AG04450 (cell line): ENCODE measurements around the gene DNAJC9. TPM values are rescaled to one million over a fixed set of nuclear protein-coding genes. Genes with fewer than 3 reads are reported as not detected.

ENCODE experiments used
- CTCF ChIA-PET: fragments of 300-600, 350-600 bp; formaldehyde crosslinking; extraction: SDS; loops from one replicate; lab custom pipeline; 2022; ENCODE audit warnings: antibody characterized with exemption, inconsistent platforms; lab: Charles Lee
- POLR2A ChIA-PET: fragments of 350-600 bp; formaldehyde crosslinking; extraction: SDS; loops from one replicate; lab custom pipeline; 2021; ENCODE audit warnings: antibody characterized with exemption, inconsistent platforms; lab: Yijun Ruan, JAX
- DNase-seq: peaks from one replicate; pipeline ENCODE4 v3.0.0-alpha.2; 2011; ENCODE audit warnings: low read depth, low spot score
- H3K27ac ChIP-seq: one replicate; pipeline ENCODE4 v1.5.1; 2012; ENCODE audit warnings: low read depth, low read length, control low read depth
- H3K27me3 ChIP-seq: one replicate; pipeline ENCODE4 v1.6.0; 2012; ENCODE audit warnings: low read length; ENCODE audit not compliant: control insufficient read depth, insufficient read depth
- H3K4me3 ChIP-seq: 2 replicates; pipeline ENCODE4 v1.5.1; 2011; ENCODE audit warnings: mild to moderate bottlenecking, low read depth, low read length, control low read depth
- H3K9me3 ChIP-seq: 2 replicates; pipeline ENCODE4 v1.5.1; 2012; ENCODE audit warnings: low read length; ENCODE audit not compliant: control insufficient read depth, insufficient read depth
- polyA plus RNA-seq: library from polyadenylated mRNA; depleted of rRNA; stranded (reverse); fragments of >200 nt; gene quantifications from 2 replicates; pipeline ENCODE4 v1.2.3, GENCODE V29; 2011
- TF ChIP-seq, protein P1 (sequence below): IDR thresholded peaks from 2 replicates; pipeline ENCODE4 v1.5.1; 2011; ENCODE audit warnings: low read depth, low read length, control low read depth, inconsistent platforms

DNAJC9 gene
- polyA plus RNA-seq, 1 experiment, result 18.7 TPM

DNA sequence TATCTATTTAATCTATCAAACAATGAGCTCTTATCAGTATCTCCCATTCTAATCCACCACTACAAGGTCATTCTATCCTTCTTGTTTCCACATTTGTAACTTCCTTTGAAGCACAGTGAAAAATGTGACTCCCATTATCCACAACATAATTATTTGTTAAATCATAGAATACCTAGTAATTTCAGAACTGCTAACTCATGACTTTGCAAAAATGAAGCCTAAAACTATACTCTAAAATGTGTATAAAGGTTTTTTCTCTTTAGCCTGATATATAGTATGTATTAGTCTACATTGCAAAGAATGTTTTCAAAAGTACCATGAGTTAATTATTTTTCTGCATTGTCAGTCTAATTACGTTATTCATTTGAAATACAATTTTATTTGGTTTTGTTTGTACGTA is 17.4 kb upstream of the DNAJC9 start:
- POLR2A ChIA-PET, result interaction anchor here (0.7 kb wide), 1 partner anchor 681 kb away, joined by 3 read pairs; no protein-coding TSS in a partner anchor
- no peak overlapping the region for H3K27ac ChIP-seq

DNA sequence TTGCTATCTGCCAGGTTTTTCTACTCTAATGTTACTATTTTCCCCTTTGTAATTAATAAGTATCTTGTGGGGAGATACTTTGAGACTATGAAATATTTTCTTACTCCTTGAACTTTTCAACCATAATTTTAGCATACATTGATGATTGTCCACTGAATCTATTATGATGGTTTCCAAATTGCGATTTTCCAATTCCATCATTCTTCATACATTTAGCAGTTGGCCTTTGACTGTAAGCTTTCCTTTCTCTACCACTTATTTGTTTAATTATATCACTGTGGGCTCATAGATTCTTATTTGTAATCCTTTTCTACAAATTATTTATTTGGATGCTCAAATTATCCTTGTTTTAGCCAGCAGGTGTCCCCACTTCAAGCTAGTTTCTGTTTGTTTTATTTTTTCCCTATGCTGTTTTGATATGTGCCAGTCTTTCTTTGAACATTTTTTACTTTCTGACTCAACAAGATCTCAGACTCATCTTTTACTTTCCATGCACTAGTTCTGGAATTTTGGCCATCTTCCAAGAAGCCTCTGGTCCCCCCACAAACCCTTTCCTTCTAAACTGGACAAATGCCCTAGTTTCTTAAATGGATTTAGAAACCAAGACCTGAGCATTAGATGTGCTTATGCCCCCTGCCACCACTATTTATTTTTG is 16.8 kb upstream of the DNAJC9 start:
- H3K4me3 ChIP-seq, result no peak overlapping the region
- POLR2A ChIA-PET, result no interaction called here
- no peak for DNase-seq
- TF ChIP-seq, protein P1, sequence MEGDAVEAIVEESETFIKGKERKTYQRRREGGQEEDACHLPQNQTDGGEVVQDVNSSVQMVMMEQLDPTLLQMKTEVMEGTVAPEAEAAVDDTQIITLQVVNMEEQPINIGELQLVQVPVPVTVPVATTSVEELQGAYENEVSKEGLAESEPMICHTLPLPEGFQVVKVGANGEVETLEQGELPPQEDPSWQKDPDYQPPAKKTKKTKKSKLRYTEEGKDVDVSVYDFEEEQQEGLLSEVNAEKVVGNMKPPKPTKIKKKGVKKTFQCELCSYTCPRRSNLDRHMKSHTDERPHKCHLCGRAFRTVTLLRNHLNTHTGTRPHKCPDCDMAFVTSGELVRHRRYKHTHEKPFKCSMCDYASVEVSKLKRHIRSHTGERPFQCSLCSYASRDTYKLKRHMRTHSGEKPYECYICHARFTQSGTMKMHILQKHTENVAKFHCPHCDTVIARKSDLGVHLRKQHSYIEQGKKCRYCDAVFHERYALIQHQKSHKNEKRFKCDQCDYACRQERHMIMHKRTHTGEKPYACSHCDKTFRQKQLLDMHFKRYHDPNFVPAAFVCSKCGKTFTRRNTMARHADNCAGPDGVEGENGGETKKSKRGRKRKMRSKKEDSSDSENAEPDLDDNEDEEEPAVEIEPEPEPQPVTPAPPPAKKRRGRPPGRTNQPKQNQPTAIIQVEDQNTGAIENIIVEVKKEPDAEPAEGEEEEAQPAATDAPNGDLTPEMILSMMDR, result peak; percentile 61
- no peaks in the 10 kb centered on the region; the same call in 1 of the 2 replicates for H3K9me3 ChIP-seq
- CTCF ChIA-PET, result interaction anchor here (0.5 to 1.8 kb wide), 10 partner anchors 9 to 263 kb away, joined by 3 to 8 read pairs (median 4); partner anchors contain the start of gene MRPS16
- H3K27ac ChIP-seq, result no peak overlapping the region
- peaks cover 7% of the 10 kb centered on the region for H3K27me3 ChIP-seq

More for the DNA sequence above, 17.4 kb upstream of the DNAJC9 start:
- Histone ChIP-seq H3K27me3 (peaks cover 11% of the 10 kb centered on the region), H3K9me3 (no peaks in the 10 kb centered on the region; the same call in 1 of the 2 replicates), H3K4me3 (no peak overlapping the region)
- CTCF ChIA-PET, result interaction anchor here (0.5 to 1.8 kb wide), 8 partner anchors 8 to 207 kb away, joined by 3 to 8 read pairs (median 5); partner anchors contain the start of gene MRPS16
- no peak for DNase-seq
- TF ChIP-seq, protein P1, result no peak

DNA sequence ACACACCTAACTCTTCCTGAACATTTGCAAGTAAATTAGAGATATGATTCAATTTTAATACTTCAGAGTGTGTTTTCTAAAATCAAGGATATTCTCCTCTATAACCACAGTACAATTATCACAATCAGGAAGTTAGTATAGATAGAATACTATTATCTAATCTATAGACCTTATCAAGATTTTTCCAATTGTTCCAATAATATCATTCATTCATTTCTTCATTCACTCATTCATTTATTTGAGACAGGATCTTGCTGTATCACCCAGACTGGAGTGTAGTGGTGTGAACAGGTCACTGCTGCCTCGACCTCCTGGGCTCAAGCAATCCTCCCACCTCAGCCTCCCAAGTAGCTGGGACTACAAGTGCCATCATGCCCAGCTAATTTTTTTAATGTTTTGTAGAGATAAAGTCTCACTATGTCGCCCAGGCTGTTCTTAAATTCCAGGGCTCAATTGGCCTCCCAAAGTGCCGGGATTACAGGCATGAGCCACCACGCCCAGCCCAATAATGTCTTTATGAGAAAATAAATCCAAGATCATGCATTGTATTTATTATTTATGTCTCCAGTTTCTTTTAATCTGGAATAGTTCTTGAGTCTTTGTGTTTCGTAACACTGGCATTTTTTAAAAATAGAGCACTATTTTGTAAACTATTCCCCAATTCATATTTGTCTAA is 16.0 kb upstream of the DNAJC9 start:
- TF ChIP-seq, protein P1, result no peak
- Histone ChIP-seq H3K27me3 (peaks cover 7% of the 10 kb centered on the region), H3K27ac (no peak overlapping the region), H3K4me3 (no peak overlapping the region), H3K9me3 (no peaks in the 10 kb centered on the region; the same call in 1 of the 2 replicates)
- ChIA-PET CTCF (interaction anchor here (1.0 to 1.8 kb wide), 4 partner anchors 10 to 34 kb away, joined by 3 to 8 read pairs (median 4); partner anchors contain the start of gene MRPS16), POLR2A (no interaction called here)
- DNase-seq, result no peak

DNA sequence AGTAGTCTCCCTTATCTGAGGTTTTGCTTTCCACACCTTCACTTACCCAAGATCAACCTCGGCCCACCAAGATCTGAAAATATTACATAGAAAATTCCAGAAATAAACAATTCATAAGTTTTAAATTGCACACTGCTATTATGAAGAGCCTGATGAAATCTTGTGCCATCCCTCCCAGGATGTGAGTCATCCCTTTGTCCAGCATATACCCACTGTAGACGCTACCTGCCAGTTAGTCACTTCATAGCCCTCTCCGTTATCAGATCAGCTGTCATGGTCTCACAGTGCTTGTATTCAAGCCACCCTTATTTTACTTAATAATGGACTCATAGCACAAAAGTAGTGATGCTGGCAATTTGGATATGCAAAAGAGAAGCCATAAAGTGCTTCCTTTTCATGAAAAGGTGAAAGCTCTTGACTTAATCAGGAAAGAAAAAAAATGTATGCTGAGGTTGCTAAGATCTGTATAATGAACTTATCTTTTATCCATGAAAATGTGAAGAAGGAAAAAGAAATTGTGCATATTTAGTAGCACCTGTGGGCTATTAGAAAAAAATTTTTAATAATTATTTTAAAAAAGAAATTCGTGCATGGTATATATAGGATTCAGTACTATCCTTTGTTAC is 15.2 kb upstream of the DNAJC9 start:
- Histone ChIP-seq H3K4me3 (no peak overlapping the region), H3K9me3 (no peaks in the 10 kb centered on the region; the same call in 1 of the 2 replicates), H3K27me3 (peaks cover 6% of the 10 kb centered on the region), H3K27ac (no peak overlapping the region)
- CTCF ChIA-PET, result no interaction called here
- TF ChIP-seq, protein P1, result no peak
- peak; percentile 43 for DNase-seq
- POLR2A ChIA-PET, result no interaction called here
